ENCODE measurements around the gene GSTP1.

GSTP1 gene

GRCh38 chr11:67564230-67564629 lies 19.4 kb upstream of the GSTP1 start:
- TF ChIP-seq CTCF (IDR thresholded peaks at IDR 0.05) = no peak
- Histone ChIP-seq H3K4me3 (no peak overlapping the region), H3K27ac (no peak overlapping the region)
- no peak for DNase-seq (ENCODE audit: low spot score)

GRCh38 chr11:67571443-67571842 lies 12.2 kb upstream of the GSTP1 start:
- no peak for TF ChIP-seq CTCF (IDR thresholded peaks at IDR 0.05)
- no peak for DNase-seq (ENCODE audit: low spot score)
- no peak overlapping the region for H3K4me3 ChIP-seq
- H3K27ac ChIP-seq = no peak overlapping the region

- H3K27ac ChIP-seq = no peak overlapping the region
- no peak for TF ChIP-seq CTCF (IDR thresholded peaks at IDR 0.05)
- H3K4me3 ChIP-seq = no peak overlapping the region
- DNase-seq (ENCODE audit: low spot score) = no peak
These were observed 11.3 kb upstream of the GSTP1 start for GRCh38 chr11:67572305-67572704.

GRCh38 chr11:67572747-67573419 lies 10.7 kb upstream of the GSTP1 start:
- DNase-seq (ENCODE audit: low spot score) = no peak
- TF ChIP-seq CTCF (IDR thresholded peaks at IDR 0.05) = peak; percentile 56
- Histone ChIP-seq H3K4me3 (no peak overlapping the region), H3K27ac (no peak overlapping the region)

- no peak for DNase-seq (ENCODE audit: low spot score)
- TF ChIP-seq CTCF (IDR thresholded peaks at IDR 0.05) = no peak
- Histone ChIP-seq H3K4me3 (no peak overlapping the region), H3K27ac (no peak overlapping the region)
These were observed 8.7 kb upstream of the GSTP1 start for GRCh38 chr11:67574938-67575337.

- Histone ChIP-seq H3K4me3 (no peak overlapping the region), H3K27ac (no peak overlapping the region)
- no peak for DNase-seq (ENCODE audit: low spot score)
- TF ChIP-seq CTCF (IDR thresholded peaks at IDR 0.05) = no peak
These were observed 6.7 kb upstream of the GSTP1 start for GRCh38 chr11:67576735-67577475.

- Histone ChIP-seq H3K4me3 (no peak overlapping the region), H3K27ac (no peak overlapping the region)
- DNase-seq (ENCODE audit: low spot score) = no peak
- no peak for TF ChIP-seq CTCF (IDR thresholded peaks at IDR 0.05)
These were observed 5.7 kb upstream of the GSTP1 start for GRCh38 chr11:67577951-67578350.

All from coronary artery (tissue), 2 donors.